GM23338 (cell line): ENCODE measurements around the gene ARL14EP. TPM values are rescaled to one million over a fixed set of nuclear protein-coding genes. Genes with fewer than 3 reads are reported as not detected.

Source experiments
- polyA plus RNA-seq: library from polyadenylated mRNA; unstranded; fragments of >200 nt; fragmentation: Nextera tagmentation; extraction: Ambion mirVana; gene quantifications from 2 replicates; pipeline ENCODE4 v1.2.1, GENCODE V29; 2016
- total RNA-seq: library from RNA; depleted of rRNA; stranded (reverse); fragments of >200 nt; shearing (Covaris generic); gene quantifications from 2 replicates; pipeline ENCODE4 v1.2.3, GENCODE V29; 2014; rRNA removed

Gene ARL14EP
- total and polyA plus RNA-seq, 2 experiments from 2014 or later: 33.4 to 62.0 TPM

Other genes starting within 250 kb of the ARL14EP start
- gene FSHB, start 92.1 kb upstream of the ARL14EP start, total RNA-seq: not detected in 2 replicates
- gene FSHB, start 92.1 kb upstream of the ARL14EP start, polyA plus RNA-seq: not detected in 2 replicates